HepG2 (cell line): ENCODE data around the gene CDKL5. TPM values are rescaled to one million over a fixed set of nuclear protein-coding genes. Genes with fewer than 3 reads are reported as not detected.

Experiments used
- ATAC-seq: fragments of 200-7000 bp; cut with Tn5 transposase; 3 replicates; pipeline ENCODE4 v1.9.1; 2020; ENCODE audit warnings: mild to moderate bottlenecking, moderate library complexity
- BruUV-seq: library from RNA; stranded (reverse); fragments of 400-500 nt; replicated peaks from 2 replicates; lab custom pipeline; 2021; lab: Mats Ljungman, UMichigan
- CTCF ChIA-PET: fragments of 300-600 bp; formaldehyde crosslinking; extraction: SDS; loops from one replicate; lab custom pipeline; 2021; ENCODE audit warnings: low total read pairs, inconsistent platforms, low intra/inter-chr PET ratio; lab: Yijun Ruan, JAX
- POLR2A ChIA-PET: fragments of 350-600 bp; sonication (Branson Sonifier 250); formaldehyde crosslinking; loops from one replicate; lab custom pipeline; 2020; ENCODE audit warnings: antibody characterized with exemption, inconsistent platforms; lab: Yijun Ruan, JAX
- DNase-seq: peaks from one replicate; pipeline ENCODE4 v3.0.0-alpha.2; 2015; ENCODE audit warnings: low spot score
- FAIRE-seq: peaks from 3 replicates; lab custom pipeline; 2011; peaks lifted over from hg19 to GRCh38; lab: Jason Lieb, UNC
- H2AFZ ChIP-seq: one replicate; pipeline ENCODE4 v1.6.1; 2011; ENCODE audit warnings: low read length, inconsistent platforms
- H3K27ac ChIP-seq: fragments of 300-600 bp; 3 replicates; pipeline ENCODE4 v1.8.0; 2011; ENCODE audit warnings: mixed run types, mild to moderate bottlenecking, mixed read lengths, low read length, inconsistent platforms; ENCODE audit not compliant: insufficient read depth; ENCODE audit errors: extremely low read length
- H3K27me3 ChIP-seq, 2 experiments: fragments of 200-600 bp in 1 of 2; 2 replicates in 1 of 2; 3 replicates in 1 of 2; pipeline versions ENCODE4 v1.6.0 to v1.8.0; 2011; ENCODE audit warnings: low read length in 2 of 2, mild to moderate bottlenecking in 2 of 2, moderate library complexity in 2 of 2, inconsistent platforms in 1 of 2; ENCODE audit not compliant: insufficient read depth in 2 of 2, control insufficient read depth in 1 of 2
- H3K36me3 ChIP-seq, 2 experiments: fragments of 200-600 bp in 1 of 2; replicated peaks in 1 of 2; 2 replicates in 1 of 2; 3 replicates in 1 of 2; pipeline versions ENCODE4 v1.5.1 to v1.8.0; 2011; ENCODE audit warnings: low read length in 2 of 2, inconsistent platforms in 1 of 2; ENCODE audit not compliant: insufficient read depth in 2 of 2, control insufficient read depth in 1 of 2
- H3K4me1 ChIP-seq: 2 replicates; pipeline ENCODE4 v1.5.1; 2012; ENCODE audit warnings: low read length, inconsistent platforms; ENCODE audit not compliant: insufficient read depth
- H3K4me2 ChIP-seq: 2 replicates; pipeline ENCODE4 v1.6.0; 2011; ENCODE audit warnings: low read depth, low read length, inconsistent platforms
- H3K4me3 ChIP-seq, 3 experiments: fragments of 200-600 bp in 1 of 3; sonication (generic), shearing (Covaris generic) in 1 of 3; replicated peaks in 1 of 3; 2 replicates each; pipeline ENCODE4 v1.5.1; 2011 to 2016; ENCODE audit warnings: low read length in 3 of 3, inconsistent platforms in 2 of 3, low read depth in 2 of 3, mild to moderate bottlenecking in 2 of 3, control low read depth in 1 of 3, mixed read lengths in 1 of 3; ENCODE audit not compliant: insufficient read depth in 1 of 3
- H3K79me2 ChIP-seq: one replicate; pipeline ENCODE4 v1.6.1; 2011; ENCODE audit warnings: low read length, inconsistent platforms; ENCODE audit not compliant: insufficient read depth
- H3K9ac ChIP-seq: 2 replicates; pipeline ENCODE4 v1.6.0; 2011; ENCODE audit warnings: mild to moderate bottlenecking, low read depth, low read length, inconsistent platforms; ENCODE audit not compliant: insufficient read depth
- H3K9me3 ChIP-seq: 2 replicates; pipeline ENCODE4 v1.5.1; 2012; ENCODE audit warnings: mild to moderate bottlenecking, low read length
- H4K20me1 ChIP-seq: 2 replicates; pipeline ENCODE4 v1.6.0; 2011; ENCODE audit warnings: inconsistent platforms, mild to moderate bottlenecking, low read length, moderate library complexity; ENCODE audit not compliant: insufficient read depth
- CC2D1A ChIP-seq: sonication (generic); formaldehyde crosslinking; IDR thresholded peaks from 2 replicates; pipeline ENCODE4 v1.8.1; 2023; ENCODE audit warnings: mild to moderate bottlenecking, missing genetic modification reagents
- CENPT ChIP-seq: sonication (generic); formaldehyde crosslinking; IDR thresholded peaks from 2 replicates; pipeline ENCODE4 v1.8.0; 2022; ENCODE audit warnings: low read depth, mild to moderate bottlenecking, moderate library complexity, missing genetic modification reagents
- CHD4 ChIP-seq: fragments of 200-600 bp; sonication (generic); IDR thresholded peaks from 2 replicates; pipeline ENCODE4 v1.7.0; 2017; ENCODE audit warnings: mild to moderate bottlenecking, low read length, borderline replicate concordance
- ETV6 ChIP-seq: sonication (generic); formaldehyde crosslinking; conservative IDR thresholded peaks from 2 replicates; pipeline ENCODE4 v1.4.0; 2020; ENCODE audit warnings: missing genetic modification reagents
- GATA4 ChIP-seq: sonication (generic); IDR thresholded peaks from 2 replicates; pipeline ENCODE4 v1.6.1; 2016; ENCODE audit warnings: antibody characterized with exemption, low read depth, borderline replicate concordance
- HNF1A ChIP-seq, 2 experiments: sonication (generic) in 1 of 2; formaldehyde crosslinking in 1 of 2; IDR thresholded peaks; 2 replicates each; pipeline versions ENCODE4 v1.4.0 to v1.6.1; 2016 to 2020; ENCODE audit warnings: borderline replicate concordance in 1 of 2, low read depth in 1 of 2, mild to moderate bottlenecking in 1 of 2, missing genetic modification reagents in 1 of 2
- MYNN ChIP-seq: sonication (generic); formaldehyde crosslinking; IDR thresholded peaks from 2 replicates; pipeline ENCODE4 v1.4.0; 2020; ENCODE audit warnings: mild to moderate bottlenecking, low read depth, missing genetic modification reagents
- MYPOP ChIP-seq: sonication (generic); formaldehyde crosslinking; IDR thresholded peaks from 2 replicates; pipeline ENCODE4 v1.8.1; 2023; ENCODE audit warnings: mild to moderate bottlenecking, moderate library complexity, missing genetic modification reagents
- PRDM10 ChIP-seq: sonication (generic); formaldehyde crosslinking; IDR thresholded peaks from 2 replicates; pipeline ENCODE4 v1.4.0; 2020; ENCODE audit warnings: low read depth, missing genetic modification reagents
- PTBP1 ChIP-seq: fragments of 200-400 bp; formaldehyde crosslinking; IDR thresholded peaks from 2 replicates; pipeline ENCODE4 v1.6.1; 2018; ENCODE audit warnings: low read length, low read depth; ENCODE audit not compliant: poor library complexity, severe bottlenecking
- RFX1 ChIP-seq: fragments of 450-650 bp; IDR thresholded peaks from 2 replicates; pipeline ENCODE4 v1.6.1; 2017
- SIN3A ChIP-seq: IDR thresholded peaks from 2 replicates; pipeline ENCODE4 v1.6.1; 2011; ENCODE audit warnings: low read depth, mild to moderate bottlenecking, control low read depth, low read length, borderline replicate concordance
- SOX5 ChIP-seq: IDR thresholded peaks from 2 replicates; pipeline ENCODE4 v1.6.1; 2016; ENCODE audit warnings: borderline replicate concordance
- TAF15 ChIP-seq: fragments of 200-400 bp; formaldehyde crosslinking; IDR thresholded peaks from one replicate; pipeline ENCODE4 v1.6.1; 2018; ENCODE audit warnings: mild to moderate bottlenecking, low read depth, low read length; ENCODE audit not compliant: poor library complexity, severe bottlenecking
- TOE1 ChIP-seq: sonication (generic); formaldehyde crosslinking; IDR thresholded peaks from 2 replicates; pipeline ENCODE4 v1.4.0; 2020; ENCODE audit warnings: mild to moderate bottlenecking, missing genetic modification reagents
- ZNF205 ChIP-seq: IDR thresholded peaks from 2 replicates; pipeline ENCODE4 v1.6.1; 2018; ENCODE audit warnings: missing biosample characterization, missing genetic modification reagents
- WGBS: methylation state at CpG from one replicate; pipeline ENCODE4 v1.1.6; 2017; ENCODE audit warnings: low lambda C conversion rate; 5-methylcytosine and 5-hydroxymethylcytosine counted together
- in situ Hi-C: cut with HindIII; loops from 2 replicates; pipeline ENCODE4 v1.10.0; 2017; ENCODE audit warnings: low pct_unique_long_range_greater_than_20kb; ENCODE audit not compliant: extremely low pct_ligation_motif_present
- intact Hi-C: fragments of 100-400 bp; cut with micrococcal nuclease; formaldehyde crosslinking; loops from one replicate; pipeline ENCODE4 v1.10.0; 2022; ENCODE audit not compliant: unreplicated experiment
- polyA plus RNA-seq, 8 experiments: library from polyadenylated mRNA; depleted of rRNA in 3 of 8; stranded (reverse) in 7 of 8; unstranded in 1 of 8; fragments of >200 nt; fragmentation: Illumina TruSeq in 4 of 8; extraction: Trizol in 4 of 8; gene quantifications; 2 replicates each; pipeline versions ENCODE4 v1.2.1 to v1.2.3, GENCODE V29; 2011 to 2016; ENCODE audit warnings: low read depth in 4 of 8, missing spikeins in 1 of 8, mixed read lengths in 1 of 8; ENCODE audit not compliant: insufficient read depth in 1 of 8
- total RNA-seq, 5 experiments: library from RNA; depleted of rRNA; stranded (reverse); fragments of >200 nt; fragmentation: Illumina TruSeq; extraction: Trizol; gene quantifications; 2 replicates each; pipeline ENCODE4 v1.2.3, GENCODE V29; 2016; ENCODE audit warnings: low read depth in 1 of 5

Gene CDKL5
- total and polyA plus RNA-seq, 2 of the 13 experiments (the other 11 are each of a cell fraction or from before 2014, with no cell fraction given), result 2.8 to 7.0 TPM

GRCh38 chrX:18461431-18461830 lies 36.0 kb downstream of the CDKL5 start:
- Histone ChIP-seq H3K27me3 (no peaks in the 10 kb centered on the region), H2AFZ (no peak overlapping the region), H3K9me3 (no peaks in the 10 kb centered on the region), H3K36me3 (no peaks in the 10 kb centered on the region), H3K79me2 (peaks cover 12% of the 10 kb centered on the region), H3K27ac (no peak overlapping the region), H3K9ac (no peak overlapping the region), H3K4me2 (no peak overlapping the region), H3K4me3 (no peak overlapping the region), H3K4me1 (peaks cover 26% of the 10 kb centered on the region), H4K20me1 (no peaks in the 10 kb centered on the region)
- 71% methylated on average over 1 of the region's 1 CpG for WGBS
- FAIRE-seq (no peak), DNase-seq (no peak), ATAC-seq (no peak)
- intact Hi-C loops (no loop called here), in situ Hi-C loops (no loop called here)
- ChIA-PET CTCF (no interaction called here), POLR2A (no interaction called here)
- no peak for TF ChIP-seq CHD4
- TF ChIP-seq SIN3A, result no peak
- no peak for TF ChIP-seq ETV6 (CRISPR knock-in tag)
- TF ChIP-seq ZNF205 (CRISPR knock-in tag), result no peak
- TF ChIP-seq HNF1A (IDR thresholded peaks at IDR 0.05; ENCODE audit: low read depth), result no peak
- no peak for TF ChIP-seq HNF1A (CRISPR knock-in tag; IDR thresholded peaks at IDR 0.05; ENCODE audit: borderline replicate concordance)
- TF ChIP-seq TOE1 (CRISPR knock-in tag), result no peak
- no peak for TF ChIP-seq SOX5 (CRISPR knock-in tag)
- TF ChIP-seq MYPOP (CRISPR knock-in tag), result no peak
- TF ChIP-seq TAF15, result no peak
- no peak for TF ChIP-seq PTBP1
- no peak for TF ChIP-seq GATA4
- no peak for TF ChIP-seq CC2D1A (CRISPR knock-in tag)
- no peak for TF ChIP-seq CENPT (CRISPR knock-in tag)
- no peak for TF ChIP-seq PRDM10
- TF ChIP-seq RFX1, result no peak
- no peak for TF ChIP-seq MYNN (CRISPR knock-in tag)
- no TSS peak for BruUV-seq
